CD1c-positive myeloid dendritic cell (primary cell): ENCODE measurements around the gene RNASE13.
"Not testable (repeated sequence)": the region's sequence is repeated elsewhere in the genome, so short reads cannot be mapped to it uniquely, and the experiment has no call there.

Source experiments
- DNase-seq: peaks from one replicate; pipeline ENCODE4 v3.0.0-alpha.2; 2016; ENCODE audit errors: extremely low spot score

The RNASE13 gene

GRCh38 chr14:21042918-21043317 is 8.3 kb upstream of the RNASE13 start:
- no peak for DNase-seq

GRCh38 chr14:21041676-21042433 is 7.2 kb upstream of the RNASE13 start, which contains the start of gene RNASE7:
Gene RNASE7 (plus strand): TSS chr14:21042362. CDS start chr14:21042993, 631 bp downstream.
- DNase-seq = peak; percentile 58

- DNase-seq = not testable (repeated sequence)
These were observed 6.3 kb upstream of the RNASE13 start for GRCh38 chr14:21040941-21041340.

DNA sequence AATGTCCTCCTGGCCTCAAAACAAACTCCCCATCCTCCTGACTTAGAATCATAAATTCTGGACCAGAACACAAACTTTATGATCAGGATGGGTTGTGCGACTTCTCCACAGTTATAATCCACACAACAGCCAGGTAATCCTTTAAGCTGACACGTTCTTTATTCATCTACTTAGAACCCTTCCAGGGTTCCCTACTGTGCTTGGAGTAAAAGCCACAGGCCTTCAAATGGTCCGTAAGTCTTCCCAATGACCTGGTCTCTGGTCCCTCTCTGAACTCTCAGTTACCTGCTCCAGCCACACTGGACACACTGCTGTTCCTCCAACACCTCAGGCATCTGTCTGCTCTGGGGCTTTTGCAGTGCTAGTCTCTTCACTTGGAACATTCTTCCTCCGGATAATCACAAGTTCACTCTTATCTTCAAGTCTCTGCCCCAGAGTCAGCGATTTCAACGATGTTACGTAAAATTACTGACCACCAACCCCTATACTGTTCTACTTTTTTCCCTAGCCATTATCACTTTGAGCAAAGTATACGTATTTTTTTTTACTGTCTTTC is 5.8 kb upstream of the RNASE13 start:
- no peak for DNase-seq

DNA sequence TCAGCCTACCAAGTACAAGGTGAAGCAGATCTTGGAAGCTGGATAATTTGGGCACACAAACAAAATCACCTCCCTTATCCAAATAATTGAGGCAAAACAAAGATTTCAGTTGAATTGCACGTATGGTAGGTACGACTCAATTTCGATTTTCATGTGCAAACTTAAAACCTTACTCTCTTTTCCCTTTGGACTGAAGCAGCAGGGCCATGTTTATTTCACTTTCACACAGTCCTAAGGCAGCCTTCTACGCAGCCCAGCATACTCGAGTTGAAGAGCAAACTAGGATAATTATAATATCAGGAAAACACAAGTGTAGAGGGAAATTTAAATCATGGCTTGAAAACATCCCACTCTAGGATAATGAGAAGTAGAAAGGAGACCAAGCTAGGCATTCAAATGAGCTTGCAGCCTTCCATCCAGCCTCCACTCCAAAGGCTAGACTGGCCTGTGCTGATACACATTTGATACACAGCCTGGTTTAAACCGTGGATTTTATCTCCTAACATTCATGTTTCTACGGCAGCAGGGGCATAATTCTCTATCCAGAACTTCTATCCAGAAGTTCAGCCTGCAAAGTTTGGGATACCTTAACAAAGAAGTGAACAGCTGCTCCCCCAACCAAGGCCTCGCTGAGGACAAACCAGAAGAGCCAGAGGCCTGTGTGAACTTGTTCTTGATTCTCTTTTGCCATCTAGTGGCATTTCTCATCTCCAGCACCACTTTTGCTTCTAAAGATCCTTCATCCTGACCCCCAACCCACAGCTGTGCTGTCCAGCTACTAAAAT is 5.2 kb upstream of the RNASE13 start:
- peak; percentile 71 for DNase-seq

DNA sequence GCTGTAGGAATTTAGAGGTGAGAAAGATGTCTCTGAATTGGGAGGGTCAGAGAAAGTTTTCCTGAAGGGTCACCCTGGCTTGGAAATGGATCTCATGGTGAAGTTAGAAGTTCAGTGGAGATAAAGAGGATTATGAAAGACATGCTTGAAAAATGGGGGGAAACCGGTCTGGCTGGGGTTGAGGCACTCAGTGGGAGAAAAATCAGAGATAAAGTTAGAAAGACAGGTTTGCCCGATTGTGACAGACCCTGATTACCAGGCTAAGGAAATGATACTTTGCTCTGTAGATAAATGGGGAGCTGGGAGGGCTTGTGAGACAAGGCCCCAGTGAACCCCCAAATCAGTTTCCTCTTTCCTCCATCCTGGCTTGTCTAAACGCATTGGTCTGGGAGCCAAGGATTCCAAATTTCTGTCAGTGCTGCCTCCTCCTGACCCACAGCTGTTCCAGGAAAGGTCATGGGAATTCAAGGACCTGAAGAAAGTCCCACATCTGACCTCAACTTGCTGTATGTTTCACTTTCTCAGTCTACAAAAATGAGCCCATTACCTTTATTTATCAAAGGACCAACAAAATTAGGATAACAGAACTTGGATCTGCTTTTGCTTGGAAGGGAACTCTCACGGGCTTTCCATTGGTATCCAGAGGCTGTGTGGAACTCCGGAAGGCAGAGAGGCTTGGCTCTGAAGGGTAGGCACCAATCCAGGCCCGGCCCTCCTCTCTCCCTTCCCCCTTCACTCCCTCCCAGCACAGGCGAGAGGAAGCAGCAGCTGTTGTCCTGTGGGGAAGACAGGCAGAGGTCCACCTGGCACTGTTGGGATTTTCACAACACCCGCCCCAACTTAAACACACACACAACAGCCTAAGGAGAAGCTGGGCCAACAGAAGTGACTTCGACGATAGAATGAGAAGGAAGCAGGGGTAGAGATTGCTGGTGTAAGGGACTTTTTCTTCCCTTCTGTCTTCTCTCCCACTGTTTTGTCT is 4.1 kb upstream of the RNASE13 start:
- no peak for DNase-seq

- peak; percentile 14 for DNase-seq
These were observed 2.5 kb upstream of the RNASE13 start for GRCh38 chr14:21037156-21037555.

- peak; percentile 56 for DNase-seq
These were observed 2.1 kb upstream of the RNASE13 start for GRCh38 chr14:21036751-21037150.

DNA sequence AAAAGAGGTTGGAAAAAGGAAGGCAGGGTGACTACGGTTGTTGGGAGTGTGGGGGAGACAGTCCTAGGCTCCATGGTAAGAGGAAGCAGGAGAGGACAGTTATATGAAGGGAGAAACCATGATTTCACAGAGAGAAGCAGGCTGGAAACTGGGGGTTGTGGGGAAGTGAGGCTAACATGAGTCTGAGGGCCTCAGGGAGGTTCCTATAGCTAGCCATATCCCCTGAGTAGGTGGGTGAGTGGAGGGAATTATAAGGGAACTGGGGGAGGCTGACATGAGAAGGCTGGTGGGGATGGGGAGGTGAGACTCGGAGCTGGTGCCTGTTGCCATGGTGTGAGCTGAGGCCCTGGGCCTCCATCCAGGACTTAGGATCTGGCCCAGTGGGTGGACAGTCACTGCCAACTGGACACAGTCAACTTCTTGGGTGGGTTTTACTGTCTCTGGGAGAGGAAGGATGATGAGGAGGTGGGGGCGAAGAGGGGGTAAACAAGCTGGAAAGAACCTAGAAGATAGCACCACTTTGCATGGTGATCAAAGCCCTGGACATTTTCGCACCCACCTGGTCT is 1.4 kb downstream of the RNASE13 start:
- peak; percentile 81 for DNase-seq

- peak; percentile 71 for DNase-seq
These were observed 2.1 kb downstream of the RNASE13 start for GRCh38 chr14:21032326-21033132.

DNA sequence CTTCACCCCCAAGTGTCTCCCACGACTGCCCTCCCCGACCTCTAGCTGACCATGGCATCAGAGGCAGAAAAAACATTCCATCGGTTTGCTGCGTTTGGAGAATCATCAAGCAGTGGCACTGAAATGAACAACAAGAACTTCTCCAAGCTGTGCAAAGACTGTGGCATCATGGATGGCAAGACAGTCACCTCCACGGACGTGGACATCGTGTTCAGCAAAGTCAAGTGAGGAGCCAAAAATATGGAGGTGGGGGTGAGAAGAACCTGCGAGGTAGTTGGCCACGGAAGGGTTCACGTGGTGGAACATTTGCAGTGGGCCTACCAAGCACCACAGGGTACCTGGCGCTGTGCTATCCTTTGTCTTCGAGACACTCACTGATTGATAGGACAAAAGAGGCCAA is 4.1 kb downstream of the RNASE13 start:
- no peak for DNase-seq

GRCh38 chr14:21029917-21030316 is 4.7 kb downstream of the RNASE13 start, which contains the start of gene TPPP2:
Gene TPPP2 (plus strand): TSS chr14:21030217. CDS start chr14:21030582, 365 bp downstream.
- no peak for DNase-seq

DNA sequence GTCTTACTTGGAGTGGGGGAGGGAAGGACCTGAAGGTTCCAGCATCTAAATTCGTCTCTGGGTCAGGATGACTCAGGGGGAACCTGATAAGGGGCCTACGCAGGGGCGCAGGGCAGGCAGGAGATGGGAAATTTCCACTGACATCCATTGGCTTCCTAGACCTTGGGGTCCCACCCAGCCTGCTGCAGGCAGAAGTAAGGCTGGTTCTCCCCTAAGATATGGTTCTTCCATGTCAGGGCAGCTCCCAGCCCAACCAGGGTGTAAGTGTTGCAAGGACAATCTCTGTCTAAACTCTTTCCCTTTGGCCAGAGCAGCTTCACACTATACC is 7.7 kb downstream of the RNASE13 start:
- DNase-seq = no peak

GRCh38 chr14:21026274-21026987 is 8.2 kb downstream of the RNASE13 start:
- DNase-seq = no peak

DNA sequence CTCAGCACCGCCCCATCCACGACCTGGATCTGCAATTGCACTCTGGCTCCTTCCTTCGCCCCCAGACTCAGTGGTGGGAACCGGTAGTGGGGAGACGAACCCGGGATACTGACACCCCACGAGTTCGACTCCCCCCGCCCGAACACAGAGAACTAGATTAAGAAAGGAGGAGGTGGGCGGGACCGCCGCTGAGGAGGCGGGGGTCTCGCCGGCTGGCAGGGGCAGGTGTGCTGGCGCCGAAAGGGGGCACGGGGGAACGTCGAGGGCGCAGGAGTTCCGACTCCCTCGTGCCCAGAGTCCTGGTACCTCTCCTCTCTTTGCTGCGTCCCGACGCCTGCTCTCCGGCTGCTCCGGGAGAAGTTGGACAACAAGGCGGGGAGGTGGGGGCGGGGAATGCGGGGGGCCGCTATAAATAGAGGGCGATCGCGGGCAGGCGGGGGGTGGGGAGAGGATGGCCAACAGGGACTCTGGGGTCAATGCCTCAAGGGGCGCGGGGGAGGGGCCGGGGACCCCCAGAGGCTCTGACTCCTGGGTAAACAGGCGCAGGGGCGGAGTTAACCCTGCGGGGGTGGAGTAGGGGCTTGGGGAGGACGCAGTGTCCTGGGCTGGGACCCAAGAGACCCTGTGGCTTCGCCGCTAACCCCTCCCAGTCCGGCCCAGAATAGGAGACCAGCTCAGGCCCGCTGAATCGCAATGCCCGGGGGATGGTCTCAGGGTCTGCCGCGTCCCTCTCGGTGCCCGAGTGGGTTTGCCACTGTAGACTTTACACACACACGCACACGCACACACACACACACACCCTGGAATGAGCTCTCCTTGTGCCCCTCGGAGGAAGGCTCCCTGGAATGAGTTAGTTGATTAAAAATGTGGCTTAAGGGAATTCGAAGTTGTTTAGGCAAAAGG is 9.0 kb downstream of the RNASE13 start:
- DNase-seq = no peak

DNA sequence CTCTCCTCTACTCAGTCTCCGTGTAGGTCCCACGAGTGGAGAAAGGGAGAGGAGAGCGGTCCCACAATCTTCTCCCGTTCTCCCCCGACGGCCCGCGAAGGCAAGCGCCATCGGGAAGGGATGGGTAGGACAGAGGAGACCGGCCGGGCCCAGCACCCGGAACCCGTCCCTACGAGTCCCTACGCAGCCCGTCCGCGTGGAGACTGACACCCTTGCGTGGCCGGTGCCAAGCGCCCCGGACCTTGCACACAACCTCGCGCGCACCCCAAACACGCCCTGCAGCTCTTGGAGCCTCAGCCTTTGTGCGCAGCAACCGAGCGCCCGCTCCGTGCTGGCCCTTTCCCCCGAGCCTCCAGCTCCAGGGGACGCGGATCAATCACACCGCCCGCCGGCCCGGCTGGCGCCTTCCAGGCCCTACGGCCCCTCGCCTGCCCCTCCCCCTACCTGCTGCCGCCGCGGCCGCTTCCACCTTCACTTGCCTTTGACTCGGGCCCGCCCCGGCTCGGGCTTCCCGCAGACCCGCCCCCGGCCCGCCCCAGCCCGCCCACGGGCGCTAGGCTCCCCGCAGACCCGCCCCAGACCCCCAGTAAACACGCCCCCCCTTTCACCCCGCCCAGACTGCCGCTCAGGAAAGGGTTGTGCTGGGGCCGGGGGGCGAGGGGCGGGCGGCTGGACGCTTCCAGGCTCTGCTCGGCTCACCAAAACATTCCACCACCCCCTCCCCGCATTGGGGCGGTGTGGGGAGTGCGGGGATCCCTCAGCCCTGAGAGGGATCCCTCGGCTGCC is 9.8 kb downstream of the RNASE13 start, which contains the start of gene NDRG2:
Gene NDRG2, minus strand, starts transcription at position 477 of the 786 bp plus-strand sequence. CDS start 1,746 bp downstream, outside the sequence.
- peak; percentile 51 for DNase-seq

- no peak for DNase-seq
These were observed 10.6 kb downstream of the RNASE13 start for GRCh38 chr14:21023817-21024584.
